GM21423 (cell line): ENCODE results near the gene INHBA.

ENCODE experiments used
- ATAC-seq: cut with Tn5 transposase; IDR thresholded peaks from one replicate; pipeline ENCODE4 v1.9.1; 2021; ENCODE audit warnings: mild to moderate bottlenecking, moderate library complexity; ENCODE audit not compliant: unreplicated experiment

Gene INHBA

GRCh38 chr7:41689815-41690214 lies 13.1 kb downstream of the INHBA start:
- no peak for ATAC-seq

- ATAC-seq = no peak
Observed at GRCh38 chr7:41688906-41689305, 14.0 kb downstream of the INHBA start.

- no peak for ATAC-seq
Observed at GRCh38 chr7:41688012-41688625, 14.8 kb downstream of the INHBA start.

- no peak for ATAC-seq
Observed at GRCh38 chr7:41685684-41686083, 17.2 kb downstream of the INHBA start.

GRCh38 chr7:41682422-41682821 lies 20.5 kb downstream of the INHBA start:
- no peak for ATAC-seq

GRCh38 chr7:41679566-41679965 lies 23.3 kb downstream of the INHBA start:
- ATAC-seq = no peak

- ATAC-seq = no peak
Observed at GRCh38 chr7:41674505-41675023, 28.3 kb downstream of the INHBA start.

GRCh38 chr7:41661596-41661995 lies 41.3 kb downstream of the INHBA start:
- no peak for ATAC-seq

GRCh38 chr7:41659539-41659938 lies 43.4 kb downstream of the INHBA start:
- ATAC-seq = no peak

- no peak for ATAC-seq
Observed at GRCh38 chr7:41656366-41656765, 46.5 kb downstream of the INHBA start.

- no peak for ATAC-seq
Observed at GRCh38 chr7:41655426-41655825, 47.5 kb downstream of the INHBA start.

GRCh38 chr7:41652267-41652666 lies 50.6 kb downstream of the INHBA start:
- no peak for ATAC-seq

- no peak for ATAC-seq
Observed at GRCh38 chr7:41648501-41648900, 54.4 kb downstream of the INHBA start.

- ATAC-seq = no peak
Observed at GRCh38 chr7:41643616-41644015, 59.3 kb downstream of the INHBA start.

- ATAC-seq = no peak
Observed at GRCh38 chr7:41641665-41642014, 61.2 kb downstream of the INHBA start.

- ATAC-seq = no peak
Observed at GRCh38 chr7:41641011-41641664, 61.8 kb downstream of the INHBA start.

- no peak for ATAC-seq
Observed at GRCh38 chr7:41640487-41640886, 62.4 kb downstream of the INHBA start.

- no peak for ATAC-seq
Observed at GRCh38 chr7:41637049-41637448, 65.8 kb downstream of the INHBA start.
